Activated T-helper 9 cell treated with anti-CD3 and anti-CD28 coated beads, Interleukin-2, amount 50 U/mL, for 16 hours (primary cell): ENCODE data around the gene AGAP3.

Experiments used
- DNase-seq: peaks from one replicate; pipeline ENCODE4 v3.0.0-alpha.2; 2020; ENCODE audit warnings: low read depth

Gene AGAP3

GRCh38 chr7:151124481-151124880 is 38.2 kb downstream of the AGAP3 start:
- DNase-seq, result no peak

DNA sequence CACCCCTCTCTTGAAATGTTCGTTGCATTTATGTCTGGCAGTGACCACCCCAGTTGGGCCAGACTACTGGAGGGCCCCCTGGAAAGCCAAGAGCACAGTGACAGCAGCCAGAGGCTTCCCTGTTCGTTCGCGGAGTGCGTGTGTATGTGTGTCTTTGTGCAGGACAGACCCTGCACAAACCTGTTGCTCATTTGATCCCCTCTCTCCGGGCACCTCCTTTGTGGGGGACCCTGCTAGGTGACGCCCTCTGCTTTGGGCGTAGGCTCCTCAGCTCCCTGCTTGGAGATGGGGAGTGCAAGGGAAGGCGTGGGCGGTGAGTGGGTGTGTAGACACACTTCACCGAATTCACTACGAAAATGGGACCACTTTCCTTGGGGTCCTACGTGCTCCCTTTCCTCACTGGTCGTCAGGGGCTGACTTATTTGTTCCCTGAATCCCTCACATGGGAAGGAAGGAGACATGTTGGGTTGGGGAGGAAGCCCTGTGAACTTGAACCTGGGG is 38.7 kb downstream of the AGAP3 start:
- DNase-seq, result no peak

GRCh38 chr7:151125470-151125845 is 39.2 kb downstream of the AGAP3 start:
- no peak for DNase-seq

DNA sequence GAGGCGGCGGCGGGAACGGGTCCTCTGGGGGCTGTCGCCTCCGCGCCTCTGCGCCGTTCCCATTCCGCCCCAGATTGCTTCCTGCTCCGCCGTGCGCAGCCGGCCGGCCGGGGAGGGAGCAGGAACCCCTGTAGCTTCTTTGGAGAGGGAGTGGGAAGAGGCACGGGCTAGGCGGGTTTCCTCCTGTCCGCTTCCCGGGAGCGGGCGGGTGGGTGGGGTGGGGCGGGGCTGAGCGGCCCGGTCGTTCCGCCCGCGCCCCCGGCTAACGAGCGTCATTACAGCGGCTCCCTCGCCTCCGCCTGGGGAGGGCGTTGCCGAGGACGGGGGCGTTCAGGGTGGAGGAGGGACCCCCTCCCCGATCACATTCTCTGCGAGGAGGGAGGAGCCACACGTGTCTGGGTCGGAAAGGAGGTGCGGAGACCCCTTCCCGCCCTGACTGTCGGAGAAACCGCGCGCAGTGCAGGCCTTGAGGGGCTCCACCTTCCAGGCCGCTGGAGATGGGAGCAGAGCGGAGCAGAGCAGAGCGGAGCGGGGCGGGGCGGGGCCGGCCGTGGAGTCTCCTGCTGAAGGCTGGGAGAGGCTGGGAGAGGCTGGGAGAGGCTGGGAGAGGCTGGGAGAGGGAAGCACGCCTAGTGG is 39.7 kb downstream of the AGAP3 start:
- DNase-seq, result no peak

- DNase-seq, result no peak
Measured at GRCh38 chr7:151126491-151127137, 40.3 kb downstream of the AGAP3 start.

GRCh38 chr7:151128144-151128543 is 41.9 kb downstream of the AGAP3 start:
- DNase-seq, result no peak

- DNase-seq, result no peak
Measured at GRCh38 chr7:151128716-151129115, 42.4 kb downstream of the AGAP3 start.

GRCh38 chr7:151129117-151129959 is 43.1 kb downstream of the AGAP3 start:
- DNase-seq, result no peak

GRCh38 chr7:151129960-151130591 is 43.8 kb downstream of the AGAP3 start:
- no peak for DNase-seq

DNA sequence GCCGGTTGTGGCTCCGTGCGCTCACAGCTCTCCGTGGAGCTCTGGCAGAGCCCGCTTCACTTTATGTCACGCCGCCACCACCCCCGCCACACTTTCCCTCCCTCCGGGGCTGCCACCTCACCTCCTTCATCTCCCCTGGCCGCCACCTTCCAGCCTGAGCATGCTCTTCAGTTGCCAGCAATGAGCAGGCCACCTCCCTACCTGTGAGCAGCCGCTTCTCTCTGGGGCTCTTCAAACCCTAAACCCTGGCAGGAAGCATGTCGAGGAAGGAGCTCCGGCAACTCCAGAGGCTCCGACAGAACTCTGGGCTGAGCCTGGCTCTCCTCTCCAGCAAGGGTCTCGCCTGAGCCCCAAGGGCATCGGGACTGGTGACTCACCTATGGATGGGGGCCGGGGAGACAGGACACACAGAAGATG is 44.5 kb downstream of the AGAP3 start:
- DNase-seq, result no peak

GRCh38 chr7:151131224-151131591 is 44.9 kb downstream of the AGAP3 start:
- DNase-seq, result no peak

DNA sequence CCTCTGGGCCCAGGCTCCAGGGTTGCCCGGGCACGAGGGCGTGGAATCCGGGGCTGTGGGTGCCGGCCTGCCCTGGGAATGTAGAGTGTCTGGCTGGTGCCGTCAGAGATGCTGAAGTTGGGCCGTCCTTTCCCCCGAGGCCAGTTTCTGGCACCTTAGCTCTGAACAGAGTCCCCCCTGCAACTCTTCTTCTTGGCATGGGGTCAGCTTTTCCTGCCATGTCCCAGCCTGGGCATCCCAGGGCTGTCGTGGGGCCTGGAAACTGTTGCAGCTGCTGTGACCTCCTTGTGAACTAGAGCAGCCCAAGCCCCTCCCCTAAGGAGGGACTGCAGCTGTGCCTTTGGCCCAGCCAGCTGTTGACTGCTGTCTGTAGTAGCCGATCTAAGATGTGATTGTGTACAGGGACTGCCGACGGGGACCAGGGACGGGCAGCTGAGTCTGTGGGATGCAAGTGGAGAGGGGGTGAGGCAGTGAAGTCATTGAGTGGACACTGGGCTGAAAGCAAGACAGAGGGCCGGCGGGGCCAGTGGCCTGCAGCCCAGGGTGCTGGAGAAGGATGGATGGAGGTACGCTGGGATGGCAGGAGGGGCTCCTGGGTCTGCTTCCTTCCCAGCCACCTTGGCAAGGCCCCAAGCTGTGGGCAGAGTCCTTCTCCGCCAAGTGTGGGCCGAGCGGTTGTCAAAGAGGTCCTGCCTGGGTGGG is 45.5 kb downstream of the AGAP3 start:
- no peak for DNase-seq

DNA sequence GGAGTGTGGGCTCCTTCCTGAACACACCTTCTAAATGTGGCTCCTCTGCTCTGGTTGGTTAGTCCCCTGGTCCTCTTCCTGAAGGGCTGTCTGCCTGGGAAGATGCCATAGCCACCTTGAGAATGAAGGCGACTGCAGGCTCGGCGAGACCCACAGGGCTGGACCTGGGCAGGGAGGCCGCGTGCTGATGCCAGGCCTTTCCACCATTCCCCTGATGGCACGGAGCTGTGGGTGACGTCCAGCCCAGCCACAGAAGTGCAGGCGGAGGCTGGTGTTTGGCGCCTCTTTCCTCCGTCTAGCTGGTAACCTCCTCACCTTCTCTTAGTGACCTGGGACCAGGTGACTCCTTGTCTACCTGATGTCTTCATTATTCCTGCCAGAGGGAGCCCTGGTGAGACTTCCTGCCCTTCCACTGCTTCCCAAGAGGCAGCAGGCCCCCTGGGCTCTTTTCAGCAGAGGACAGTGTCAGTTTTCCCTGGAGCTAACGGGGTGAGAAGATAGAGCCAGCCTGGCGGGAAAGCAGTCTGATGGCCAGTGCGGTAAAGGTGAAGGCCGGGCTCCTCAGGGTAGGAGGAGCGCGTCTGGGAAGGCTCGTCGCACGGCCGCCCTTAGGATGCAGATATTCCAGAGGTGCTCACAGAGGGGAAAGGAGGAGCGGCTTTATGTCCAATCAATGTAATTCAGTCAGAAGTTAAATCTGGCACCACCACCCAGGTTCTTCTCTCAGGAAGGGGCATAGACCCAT is 46.4 kb downstream of the AGAP3 start:
- DNase-seq, result no peak

DNA sequence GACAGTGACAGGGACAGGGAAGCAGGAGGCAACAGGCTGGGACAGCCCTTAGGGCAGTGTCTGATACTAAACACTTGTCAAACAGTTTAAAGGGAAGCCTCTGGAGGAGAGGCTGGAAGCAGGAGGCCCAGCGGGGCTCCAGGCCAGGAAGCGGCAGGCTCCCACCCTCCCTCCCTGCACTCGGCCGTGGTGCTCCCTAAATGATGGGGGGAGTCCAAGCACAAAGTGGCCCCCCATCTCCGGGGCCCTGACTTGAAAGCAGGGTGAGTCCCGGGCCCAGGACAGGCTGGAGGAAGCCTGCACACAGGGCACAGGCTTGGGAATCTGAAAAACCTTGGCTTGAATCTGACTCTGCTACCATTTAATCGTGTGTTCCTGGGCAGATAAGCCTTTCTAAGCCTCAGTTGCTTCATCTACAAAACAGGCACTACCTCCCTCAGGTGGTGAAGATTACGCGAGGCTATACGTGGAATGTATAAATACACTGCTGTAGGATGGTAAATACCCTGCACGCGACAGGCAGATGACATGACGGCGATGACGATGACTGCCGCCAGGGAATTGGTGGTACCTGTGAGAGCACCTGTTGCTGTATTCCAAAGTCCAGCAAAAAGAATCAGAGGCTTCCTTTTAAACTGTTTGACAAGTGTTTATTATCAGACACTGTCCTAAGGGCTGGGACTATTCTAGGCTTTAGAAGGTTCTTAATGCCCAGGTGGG is 47.2 kb downstream of the AGAP3 start:
- DNase-seq, result no peak

GRCh38 chr7:151133986-151134742 is 47.9 kb downstream of the AGAP3 start:
- DNase-seq, result no peak

GRCh38 chr7:151134743-151135524 is 48.7 kb downstream of the AGAP3 start:
- no peak for DNase-seq

DNA sequence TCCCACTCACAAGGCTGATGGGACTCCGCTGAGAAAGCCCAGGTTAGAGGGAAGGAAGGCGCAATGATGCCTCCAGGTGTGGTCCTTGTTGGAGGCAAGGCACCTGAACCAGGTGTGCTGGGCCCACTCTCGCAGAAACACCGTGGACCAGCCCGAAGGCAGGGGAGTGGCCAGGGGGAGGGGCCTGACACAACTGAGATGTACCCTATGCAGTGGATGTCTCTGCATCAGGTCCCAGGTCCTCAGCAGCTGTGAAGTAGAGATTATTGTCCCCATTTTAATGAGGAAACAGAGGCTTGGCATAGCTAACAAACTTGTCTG is 49.2 kb downstream of the AGAP3 start:
- no peak for DNase-seq

- no peak for DNase-seq
Measured at GRCh38 chr7:151135866-151136843, 49.9 kb downstream of the AGAP3 start.
